ENCODE data around the gene ZBTB18.

ZBTB18 gene

DNA sequence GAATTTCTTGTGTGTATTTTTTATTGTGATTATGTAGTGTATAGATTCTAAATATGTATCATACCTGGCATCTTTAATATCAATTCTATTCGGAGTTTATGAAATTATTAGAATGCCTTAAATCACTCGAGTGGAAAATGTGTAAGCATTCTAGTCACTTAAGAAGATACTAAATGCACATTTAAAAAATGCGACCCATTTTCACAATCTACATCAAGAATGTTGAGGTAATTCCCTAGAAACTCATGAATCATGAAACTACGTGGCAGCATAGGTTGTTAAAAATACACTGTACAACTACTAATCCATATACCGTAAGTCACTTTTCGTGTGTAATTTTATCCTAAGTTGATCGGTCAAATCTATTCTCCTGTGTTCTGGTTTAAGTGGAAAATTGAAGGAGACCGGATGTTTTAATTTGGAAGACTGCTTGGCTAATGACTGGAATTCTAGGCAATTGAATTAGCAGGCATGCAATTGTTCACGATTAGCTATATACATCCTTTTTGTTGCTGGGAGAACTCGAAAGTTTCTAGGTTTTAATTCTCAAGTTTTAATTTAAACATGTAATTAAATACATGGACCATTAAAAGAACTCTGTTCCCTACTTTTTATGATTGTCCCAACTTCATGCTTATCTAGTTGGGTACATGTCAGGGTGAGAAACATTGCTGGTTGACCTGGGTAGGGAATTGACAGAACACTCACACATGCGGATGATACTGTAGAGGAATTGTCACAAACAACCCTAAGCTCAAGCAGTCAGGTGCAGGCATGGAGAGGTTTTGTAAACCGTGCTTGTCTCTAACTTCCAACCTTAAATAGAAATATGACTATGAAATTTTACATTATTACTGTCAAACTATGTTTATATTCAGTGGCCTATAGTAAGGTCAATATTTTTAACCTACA is 6.6 kb downstream of the ZBTB18 start:
- CTCF ChIA-PET: interaction anchor here (1.0 kb wide), 1 partner anchor 11 kb away, joined by 3 read pairs; no protein-coding TSS in a partner anchor
- DNase-seq (ENCODE audit: extremely low spot score): no peak
- TF ChIP-seq, protein P1, sequence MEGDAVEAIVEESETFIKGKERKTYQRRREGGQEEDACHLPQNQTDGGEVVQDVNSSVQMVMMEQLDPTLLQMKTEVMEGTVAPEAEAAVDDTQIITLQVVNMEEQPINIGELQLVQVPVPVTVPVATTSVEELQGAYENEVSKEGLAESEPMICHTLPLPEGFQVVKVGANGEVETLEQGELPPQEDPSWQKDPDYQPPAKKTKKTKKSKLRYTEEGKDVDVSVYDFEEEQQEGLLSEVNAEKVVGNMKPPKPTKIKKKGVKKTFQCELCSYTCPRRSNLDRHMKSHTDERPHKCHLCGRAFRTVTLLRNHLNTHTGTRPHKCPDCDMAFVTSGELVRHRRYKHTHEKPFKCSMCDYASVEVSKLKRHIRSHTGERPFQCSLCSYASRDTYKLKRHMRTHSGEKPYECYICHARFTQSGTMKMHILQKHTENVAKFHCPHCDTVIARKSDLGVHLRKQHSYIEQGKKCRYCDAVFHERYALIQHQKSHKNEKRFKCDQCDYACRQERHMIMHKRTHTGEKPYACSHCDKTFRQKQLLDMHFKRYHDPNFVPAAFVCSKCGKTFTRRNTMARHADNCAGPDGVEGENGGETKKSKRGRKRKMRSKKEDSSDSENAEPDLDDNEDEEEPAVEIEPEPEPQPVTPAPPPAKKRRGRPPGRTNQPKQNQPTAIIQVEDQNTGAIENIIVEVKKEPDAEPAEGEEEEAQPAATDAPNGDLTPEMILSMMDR (IDR thresholded peaks at IDR 0.05; ENCODE audit: control extremely low read depth, extremely low read depth, low read depth, missing control alignments): no peak
- POLR2A ChIA-PET: no interaction called here

DNA sequence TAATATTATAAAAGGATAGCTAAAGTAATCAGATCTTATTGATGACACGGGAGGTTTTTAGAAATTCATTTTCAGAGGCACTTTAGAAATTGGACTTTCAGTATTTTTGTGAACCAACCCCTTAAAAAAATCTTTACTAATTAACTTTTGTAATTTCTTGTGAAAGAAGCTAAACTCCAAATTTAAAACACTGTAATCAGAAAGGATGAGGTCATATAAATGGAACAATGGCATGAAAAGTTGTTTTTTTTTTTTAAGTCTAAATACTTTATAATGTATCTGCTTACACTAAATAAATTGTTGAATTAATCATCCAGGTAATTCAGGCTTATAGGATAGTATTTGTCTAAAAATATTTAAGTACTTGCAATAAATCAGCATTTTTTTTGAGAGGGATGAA is 9.0 kb downstream of the ZBTB18 start:
- CTCF ChIA-PET: interaction anchor here (0.7 to 1.0 kb wide), 2 partner anchors 16 to 1617 kb away, joined by 3 read pairs; no protein-coding TSS in a partner anchor
- POLR2A ChIA-PET: no interaction called here
- TF ChIP-seq, protein P1 (IDR thresholded peaks at IDR 0.05; ENCODE audit: control extremely low read depth, extremely low read depth, low read depth, missing control alignments): no peak
- DNase-seq (ENCODE audit: extremely low spot score): no peak

DNA sequence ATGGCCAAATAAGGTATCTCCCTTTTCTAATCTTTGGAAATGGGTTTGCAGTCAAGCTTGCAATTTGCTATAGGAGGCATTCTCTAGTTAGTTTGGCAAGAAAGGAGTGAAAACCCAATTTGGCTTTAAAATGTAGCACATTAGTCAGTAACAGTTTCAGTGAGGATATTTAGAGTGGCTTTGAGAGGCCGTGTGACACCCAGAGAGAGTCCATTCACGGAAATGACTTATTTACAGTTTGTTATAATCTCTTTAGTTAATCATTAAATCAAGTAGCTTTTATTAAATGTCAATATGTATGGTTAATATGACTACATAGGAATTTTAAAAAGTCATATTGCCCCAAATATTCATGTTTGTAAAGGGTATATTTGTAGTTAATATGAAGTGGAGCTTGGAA is 9.6 kb downstream of the ZBTB18 start:
- ChIA-PET CTCF (interaction anchor here (0.6 to 1.2 kb wide), 3 partner anchors 9 to 16 kb away, joined by 3 read pairs; no protein-coding TSS in a partner anchor), POLR2A (no interaction called here)
- TF ChIP-seq, protein P1 (IDR thresholded peaks at IDR 0.05; ENCODE audit: control extremely low read depth, extremely low read depth, low read depth, missing control alignments): no peak
- no peak for DNase-seq (ENCODE audit: extremely low spot score)

DNA sequence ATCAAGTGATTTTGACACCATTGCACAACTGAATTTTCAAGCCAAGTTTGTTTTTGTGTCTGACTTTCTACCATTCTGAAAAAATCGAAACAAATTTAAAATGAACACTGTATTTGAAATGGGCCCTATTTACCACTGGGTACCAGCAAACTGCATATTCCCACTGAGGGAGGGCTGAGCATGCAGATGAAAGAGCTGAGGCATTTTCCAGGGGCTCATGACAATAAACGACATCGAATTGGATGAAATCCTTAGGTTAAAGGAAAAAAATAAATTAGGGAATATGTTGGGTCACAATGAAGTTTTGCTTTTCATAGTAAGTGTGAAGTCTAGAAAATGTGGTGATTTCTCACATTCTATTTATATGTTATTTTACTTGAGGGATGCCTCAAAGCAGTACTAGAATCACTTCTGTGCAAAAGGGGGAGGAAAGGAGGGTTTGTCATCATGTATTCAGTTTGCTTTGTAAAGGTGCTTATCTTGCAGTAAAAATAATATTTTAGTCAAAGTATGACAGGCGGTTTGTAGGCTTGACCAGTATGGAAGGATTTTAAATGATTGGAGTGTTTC is 11.2 kb downstream of the ZBTB18 start:
- POLR2A ChIA-PET: interaction anchor here (1.0 kb wide), 1 partner anchor 11 kb away, joined by 3 read pairs; no protein-coding TSS in a partner anchor
- CTCF ChIA-PET: interaction anchor here (1.4 to 5.3 kb wide), 2 partner anchors 9 to 14 kb away, joined by 3 to 24 read pairs; partner anchors contain the start of gene ZBTB18
- no peak for DNase-seq (ENCODE audit: extremely low spot score)
- TF ChIP-seq, protein P1 (IDR thresholded peaks at IDR 0.05; ENCODE audit: control extremely low read depth, extremely low read depth, low read depth, missing control alignments): no peak

DNA sequence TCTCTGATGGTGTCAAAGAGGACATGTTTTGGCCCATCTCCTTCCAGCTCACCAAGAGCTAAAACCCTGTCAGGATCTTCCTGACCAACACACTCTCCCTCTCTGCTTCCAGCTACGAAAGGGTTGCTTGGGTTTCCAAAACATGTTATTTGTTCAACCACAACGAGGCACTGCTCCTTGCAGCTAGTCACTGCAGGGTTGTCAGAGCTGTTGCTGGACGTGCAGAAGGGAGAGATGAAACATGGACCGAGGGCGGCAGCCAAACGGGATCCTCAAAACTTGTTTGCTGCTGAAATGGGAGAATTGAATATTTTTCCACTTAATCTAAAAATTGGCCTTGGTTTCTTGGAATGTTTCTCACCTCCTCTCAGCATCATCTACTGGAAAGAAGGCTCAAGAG is 12.4 kb downstream of the ZBTB18 start:
- ChIA-PET CTCF (interaction anchor here (1.4 to 5.3 kb wide), 2 partner anchors 10 to 16 kb away, joined by 3 to 24 read pairs; partner anchors contain the start of gene ZBTB18), POLR2A (no interaction called here)
- TF ChIP-seq, protein P1 (IDR thresholded peaks at IDR 0.05; ENCODE audit: control extremely low read depth, extremely low read depth, low read depth, missing control alignments): no peak
- DNase-seq (ENCODE audit: extremely low spot score): no peak

DNA sequence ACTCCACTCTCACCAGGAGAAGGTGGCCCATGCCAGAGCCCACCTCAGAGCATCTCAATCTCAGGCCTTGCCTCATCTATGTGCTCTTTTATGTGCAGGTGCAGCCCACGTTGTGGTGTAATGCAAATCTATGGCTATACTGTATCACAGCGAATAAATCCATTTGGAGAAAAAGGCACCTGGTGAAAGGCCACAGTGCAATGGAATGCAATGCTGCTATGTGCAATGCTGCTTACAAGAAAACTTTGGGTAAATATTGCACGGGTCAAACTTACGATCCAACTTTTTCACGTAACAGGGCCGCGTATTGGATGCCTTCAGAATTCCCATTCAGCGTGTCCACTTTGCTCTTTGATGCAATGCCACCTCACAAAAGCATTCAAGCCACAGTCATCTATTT is 13.5 kb downstream of the ZBTB18 start:
- CTCF ChIA-PET: interaction anchor here (0.7 to 5.3 kb wide), 4 partner anchors 10 to 208 kb away, joined by 3 to 24 read pairs (median 5); partner anchors contain the start of gene ZBTB18
- TF ChIP-seq, protein P1 (IDR thresholded peaks at IDR 0.05; ENCODE audit: control extremely low read depth, extremely low read depth, low read depth, missing control alignments): no peak
- POLR2A ChIA-PET: no interaction called here
- no peak for DNase-seq (ENCODE audit: extremely low spot score)

Measured in GM10248 (cell line).